Right hindlimb (tissue), 1 donor: ENCODE measurements around the gene PSG1.
"Not testable (repeated sequence)": the region's sequence is repeated elsewhere in the genome, so short reads cannot be mapped to it uniquely, and the experiment has no call there.

Source experiments
- DNase-seq: peaks from one replicate; pipeline ENCODE4 v3.0.0-alpha.2; 2018

Gene PSG1

GRCh38 chr19:42879613-42880012 is at the start of gene PSG1:
Gene PSG1 (minus strand): TSS chr19:42879713. CDS start chr19:42879581, 132 bp downstream.
- DNase-seq, result no peak

- no peak for DNase-seq
Measured at GRCh38 chr19:42928896-42929295, 49.4 kb upstream of the PSG1 start.

- no peak for DNase-seq
Measured at GRCh38 chr19:42926781-42927180, 47.3 kb upstream of the PSG1 start.

- DNase-seq, result not testable (repeated sequence)
Measured at GRCh38 chr19:42923106-42923505, 43.6 kb upstream of the PSG1 start.

- DNase-seq, result not testable (repeated sequence)
Measured at GRCh38 chr19:42920971-42921370, 41.5 kb upstream of the PSG1 start.

GRCh38 chr19:42919757-42920079 is 40.2 kb upstream of the PSG1 start:
- no peak for DNase-seq

- DNase-seq, result not testable (repeated sequence)
Measured at GRCh38 chr19:42919070-42919756, 39.7 kb upstream of the PSG1 start.

- DNase-seq, result not testable (repeated sequence)
Measured at GRCh38 chr19:42918377-42919069, 39.0 kb upstream of the PSG1 start.

GRCh38 chr19:42917634-42918033 is 38.1 kb upstream of the PSG1 start, which contains the start of gene PSG6:
Gene PSG6 (minus strand): TSS chr19:42917894. CDS start chr19:42917792, 102 bp downstream.
- not testable (repeated sequence) for DNase-seq

GRCh38 chr19:42916931-42917330 is 37.4 kb upstream of the PSG1 start:
- DNase-seq, result not testable (repeated sequence)

GRCh38 chr19:42913516-42913915 is 34.0 kb upstream of the PSG1 start:
- not testable (repeated sequence) for DNase-seq

- not testable (repeated sequence) for DNase-seq
Measured at GRCh38 chr19:42912941-42913340, 33.4 kb upstream of the PSG1 start.

GRCh38 chr19:42911731-42912130 is 32.2 kb upstream of the PSG1 start:
- DNase-seq, result not testable (repeated sequence)

GRCh38 chr19:42906162-42906561 is 26.6 kb upstream of the PSG1 start:
- not testable (repeated sequence) for DNase-seq

- not testable (repeated sequence) for DNase-seq
Measured at GRCh38 chr19:42900561-42900960, 21.0 kb upstream of the PSG1 start.

- DNase-seq, result not testable (repeated sequence)
Measured at GRCh38 chr19:42899674-42900073, 20.2 kb upstream of the PSG1 start.

- not testable (repeated sequence) for DNase-seq
Measured at GRCh38 chr19:42899110-42899509, 19.6 kb upstream of the PSG1 start.

- DNase-seq, result not testable (repeated sequence)
Measured at GRCh38 chr19:42898656-42899055, 19.1 kb upstream of the PSG1 start.

GRCh38 chr19:42897729-42898128 is 18.2 kb upstream of the PSG1 start:
- DNase-seq, result not testable (repeated sequence)

- not testable (repeated sequence) for DNase-seq
Measured at GRCh38 chr19:42890446-42890845, 10.9 kb upstream of the PSG1 start.

GRCh38 chr19:42887876-42888445 is 8.4 kb upstream of the PSG1 start:
- not testable (repeated sequence) for DNase-seq

GRCh38 chr19:42882730-42883129 is 3.2 kb upstream of the PSG1 start:
- not testable (repeated sequence) for DNase-seq

GRCh38 chr19:42882010-42882409 is 2.5 kb upstream of the PSG1 start:
- not testable (repeated sequence) for DNase-seq

GRCh38 chr19:42881279-42881678 is 1.8 kb upstream of the PSG1 start:
- not testable (repeated sequence) for DNase-seq
